Measurements from ENCODE around the gene TNNT1. TPM values are rescaled to one million over a fixed set of nuclear protein-coding genes. Genes with fewer than 3 reads are reported as not detected.

TNNT1 gene
- total RNA-seq, 1 experiment from 2014 or later = 228 TPM

DNA sequence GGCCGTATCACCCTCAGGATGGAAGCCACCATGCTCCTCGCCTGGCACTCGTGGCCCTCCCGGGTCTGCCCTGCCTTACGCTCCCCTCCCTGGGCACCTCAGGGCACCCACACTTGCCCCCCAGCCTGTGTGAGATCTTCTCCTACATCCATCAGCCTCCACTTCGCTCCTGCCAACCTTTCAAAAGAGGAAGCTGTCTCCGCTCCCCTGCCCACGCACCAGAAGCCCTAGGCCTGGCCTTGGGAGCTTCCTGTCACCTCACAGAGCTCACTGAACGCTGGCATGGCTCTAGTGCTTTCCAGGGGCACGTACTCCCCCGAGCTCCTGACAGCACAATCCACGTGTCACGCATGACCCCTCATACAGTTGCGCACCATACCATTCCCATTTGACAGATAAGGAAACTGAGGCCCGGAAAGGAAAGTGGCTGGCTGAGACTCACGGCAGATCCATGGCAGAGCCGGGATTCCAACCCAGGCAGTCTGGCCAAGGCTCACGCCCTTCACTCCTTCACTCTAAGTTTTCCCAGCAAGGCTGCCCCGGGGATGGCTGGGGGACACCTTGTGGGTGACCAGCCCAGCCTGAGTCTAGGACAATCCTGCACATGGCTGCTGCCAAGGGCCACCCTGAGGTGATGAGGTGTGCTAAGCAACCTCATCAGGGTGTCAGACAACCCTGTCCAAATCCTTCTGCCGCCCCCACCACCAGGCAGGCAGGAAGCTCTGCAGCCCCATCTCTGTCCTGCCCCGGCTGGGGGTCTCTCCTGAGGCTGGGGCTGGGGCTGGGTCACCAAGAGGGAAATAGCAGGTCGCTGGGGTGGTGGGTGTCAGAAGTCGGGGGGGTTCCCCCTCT is 50.9 kb downstream of the TNNT1 start:
- Histone ChIP-seq H2AFZ (no peak overlapping the region), H3F3A (ENCODE audit: insufficient read depth, low read depth) (peaks cover 7% of the 10 kb centered on the region; the same call in 1 of the 2 replicates), H3K79me2 (ENCODE audit: low read depth) (no peaks in the 10 kb centered on the region), H3K27me3 (ENCODE audit: insufficient read depth, low read depth) (no peaks in the 10 kb centered on the region), H3K27ac (no peak overlapping the region), H3K4me1 (replicated peaks; ENCODE audit: insufficient read depth) (no peaks in the 10 kb centered on the region), H3K9me3 (ENCODE audit: insufficient read depth, low read depth) (no peaks in the 10 kb centered on the region), H3K4me3 (no peak overlapping the region), H4K20me1 (ENCODE audit: insufficient read depth) (no peaks in the 10 kb centered on the region; the same call in 1 of the 2 replicates), H3K9me2 (ENCODE audit: insufficient read depth) (no peaks in the 10 kb centered on the region), H3K36me3 (ENCODE audit: low read depth) (peaks cover 11% of the 10 kb centered on the region; the same call in 1 of the 2 replicates), H3K4me2 (no peak overlapping the region)
- BruUV-seq (replicated peaks) = no TSS peak
- DNase-seq = peak in 1 of 2 experiments; percentile 33
- intact Hi-C loops (cut with micrococcal nuclease; ENCODE audit: unreplicated experiment) = no loop called here
- ChIA-PET POLR2A (ENCODE audit: unreplicated experiment) (no interaction called here), CTCF (no interaction called here)
- no peak for TF ChIP-seq CTCF (conservative IDR thresholded peaks at IDR 0.05)
- TF ChIP-seq EZH2 (IDR thresholded peaks at IDR 0.05; ENCODE audit: low read depth) = no peak

DNA sequence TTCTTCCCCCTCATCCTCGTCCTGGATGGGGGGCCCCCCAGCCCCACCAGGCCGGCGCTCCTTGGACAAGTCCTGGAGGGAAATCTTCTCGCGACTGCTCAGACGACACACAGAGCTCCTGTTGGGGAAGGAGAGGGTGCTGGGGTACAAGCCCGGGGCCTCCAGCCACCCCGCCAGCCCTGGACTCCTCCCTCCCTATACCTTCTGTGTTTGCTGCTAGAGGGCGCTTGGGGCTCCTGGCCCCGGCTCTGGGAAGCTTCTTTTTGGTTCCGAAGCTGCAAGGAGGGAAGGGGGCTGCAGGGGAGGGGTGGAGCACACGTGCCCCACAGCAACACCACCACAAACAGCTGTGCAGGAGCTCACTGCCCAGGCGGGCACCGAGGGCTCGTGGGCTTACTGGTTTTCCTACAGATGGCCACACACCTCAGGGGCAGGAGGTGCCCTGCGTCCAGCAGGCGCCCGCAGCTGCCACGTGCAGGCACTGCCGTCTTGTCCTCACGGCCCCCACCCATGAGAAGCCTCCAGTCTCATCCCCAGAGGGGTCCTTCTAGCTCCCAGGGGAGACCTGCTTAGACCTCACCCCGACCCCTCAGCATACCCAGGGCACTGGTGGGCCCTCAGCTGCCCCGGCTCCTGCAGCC is 52.8 kb downstream of the TNNT1 start:
- intact Hi-C loops (cut with micrococcal nuclease; ENCODE audit: unreplicated experiment) = no loop called here
- no peaks in the 10 kb centered on the region for H3K36me3 ChIP-seq (ENCODE audit: low read depth)
- H2AFZ ChIP-seq = no peak overlapping the region
- peak in 1 of 2 experiments; percentile 28 for DNase-seq
- ChIA-PET CTCF (no interaction called here), POLR2A (ENCODE audit: unreplicated experiment) (interaction anchor here (0.8 kb wide), 1 partner anchor 228 kb away, joined by 8 read pairs; no protein-coding TSS in a partner anchor)
- no peak overlapping the region for H3K4me2 ChIP-seq
- no peaks in the 10 kb centered on the region for H3K4me1 ChIP-seq (replicated peaks; ENCODE audit: insufficient read depth)
- peaks cover 15% of the 10 kb centered on the region; the same call in 1 of the 2 replicates for H3F3A ChIP-seq (ENCODE audit: insufficient read depth, low read depth)
- no peak overlapping the region for H3K27ac ChIP-seq
- no peaks in the 10 kb centered on the region for H3K9me3 ChIP-seq (ENCODE audit: insufficient read depth, low read depth)
- H4K20me1 ChIP-seq (ENCODE audit: insufficient read depth) = no peaks in the 10 kb centered on the region
- TF ChIP-seq EZH2 (IDR thresholded peaks at IDR 0.05; ENCODE audit: low read depth) (no peak), CTCF (conservative IDR thresholded peaks at IDR 0.05) (no peak)
- H3K9me2 ChIP-seq (ENCODE audit: insufficient read depth) = no peaks in the 10 kb centered on the region
- no peaks in the 10 kb centered on the region for H3K79me2 ChIP-seq (ENCODE audit: low read depth)
- H3K27me3 ChIP-seq (ENCODE audit: insufficient read depth, low read depth) = no peaks in the 10 kb centered on the region
- BruUV-seq (replicated peaks) = no TSS peak
- H3K4me3 ChIP-seq = no peak overlapping the region

- Histone ChIP-seq H3K4me2 (no peak overlapping the region), H3K4me3 (no peak overlapping the region), H3K27me3 (ENCODE audit: insufficient read depth, low read depth) (no peaks in the 10 kb centered on the region), H3K9me2 (ENCODE audit: insufficient read depth) (no peaks in the 10 kb centered on the region), H3K36me3 (ENCODE audit: low read depth) (no peaks in the 10 kb centered on the region), H3K4me1 (replicated peaks; ENCODE audit: insufficient read depth) (no peaks in the 10 kb centered on the region), H4K20me1 (ENCODE audit: insufficient read depth) (no peaks in the 10 kb centered on the region), H3K27ac (no peak overlapping the region), H3F3A (ENCODE audit: insufficient read depth, low read depth) (peaks cover 22% of the 10 kb centered on the region), H3K9me3 (ENCODE audit: insufficient read depth, low read depth) (no peaks in the 10 kb centered on the region), H2AFZ (no peak overlapping the region), H3K79me2 (ENCODE audit: low read depth) (no peaks in the 10 kb centered on the region)
- CTCF ChIA-PET = no interaction called here
- DNase-seq = peak in 1 of 2 experiments; percentile 31
- intact Hi-C loops (cut with micrococcal nuclease; ENCODE audit: unreplicated experiment) = no loop called here
- BruUV-seq (replicated peaks) = no TSS peak
- POLR2A ChIA-PET (ENCODE audit: unreplicated experiment) = no interaction called here
- TF ChIP-seq CTCF (conservative IDR thresholded peaks at IDR 0.05) = no peak
- TF ChIP-seq EZH2 (IDR thresholded peaks at IDR 0.05; ENCODE audit: low read depth) = no peak
Observed at GRCh38 chr19:55095260-55096060, 53.5 kb downstream of the TNNT1 start.
